Naive thymus-derived CD4-positive, alpha-beta T cell (primary cell): ENCODE measurements around the gene CCDC167. TPM values are rescaled to one million over a fixed set of nuclear protein-coding genes. Genes with fewer than 3 reads are reported as not detected.

ENCODE experiments used
- ATAC-seq: fragments of 150-1000 bp; cut with Tn5 transposase; 2 replicates; pipeline ENCODE4 v1.10.0; 2021; ENCODE audit warnings: mild to moderate bottlenecking, moderate library complexity
- CTCF ChIA-PET: fragments of 350-600 bp; sonication (Branson Sonifier 250); formaldehyde crosslinking; loops from one replicate; lab custom pipeline; 2021; ENCODE audit warnings: antibody characterized with exemption; lab: Charles Lee
- POLR2A ChIA-PET: fragments of 350-600 bp; sonication (Branson Sonifier 250); formaldehyde crosslinking; loops from one replicate; lab custom pipeline; 2021; ENCODE audit warnings: antibody characterized with exemption, inconsistent platforms; lab: Charles Lee
- DNase-seq, 9 donors: peaks; one replicate each; pipeline versions ENCODE4 v3.0.0 to v3.0.0-alpha.2; 2020 to 2022; ENCODE audit warnings: mixed read lengths in 1 of 9
- H3K27ac ChIP-seq: one replicate; pipeline ENCODE4 v1.7.0; 2013; ENCODE audit warnings: mild to moderate bottlenecking, low read depth, low read length, moderate library complexity
- H3K27me3 ChIP-seq, 2 donors: one replicate each; pipeline ENCODE4 v1.7.0; 2013; ENCODE audit warnings: low read length in 2 of 2, mild to moderate bottlenecking in 2 of 2, moderate library complexity in 2 of 2; ENCODE audit not compliant: control insufficient read depth in 2 of 2, insufficient read depth in 2 of 2
- H3K36me3 ChIP-seq, 3 experiments: 1 replicate in 2 of 3; 2 replicates in 1 of 3; pipeline ENCODE4 v1.7.0; 2013; ENCODE audit warnings: low read length in 3 of 3, mild to moderate bottlenecking in 3 of 3, moderate library complexity in 1 of 3; ENCODE audit not compliant: insufficient read depth in 3 of 3, control insufficient read depth in 2 of 3
- H3K4me1 ChIP-seq, 2 donors: one replicate each; pipeline ENCODE4 v1.7.0; 2013; ENCODE audit warnings: low read length in 2 of 2, mild to moderate bottlenecking in 2 of 2, moderate library complexity in 1 of 2; ENCODE audit not compliant: control insufficient read depth in 2 of 2, insufficient read depth in 2 of 2
- H3K4me3 ChIP-seq: 2 replicates; pipeline ENCODE4 v1.7.0; 2013; ENCODE audit warnings: mild to moderate bottlenecking, low read length
- H3K9me3 ChIP-seq, 3 experiments: 1 replicate in 2 of 3; 2 replicates in 1 of 3; pipeline ENCODE4 v1.7.0; 2013; ENCODE audit warnings: low read length in 3 of 3; ENCODE audit not compliant: control insufficient read depth in 2 of 3
- H3K27ac Mint-ChIP-seq, 9 donors: one replicate each; pipeline ENCODE4 v1.8.0; 2020 to 2022; ENCODE audit warnings: mixed read lengths in 9 of 9, mild to moderate bottlenecking in 8 of 9, moderate library complexity in 5 of 9, inconsistent platforms in 2 of 9
- H3K27me3 Mint-ChIP-seq, 5 donors: one replicate each; pipeline ENCODE4 v1.8.0; 2021 to 2022; ENCODE audit warnings: mixed read lengths in 5 of 5, mild to moderate bottlenecking in 1 of 5
- H3K36me3 Mint-ChIP-seq, 5 donors: one replicate each; pipeline ENCODE4 v1.8.0; 2020 to 2022; ENCODE audit warnings: mixed read lengths in 5 of 5, mild to moderate bottlenecking in 3 of 5, inconsistent platforms in 1 of 5
- H3K4me1 Mint-ChIP-seq, 7 donors: one replicate each; pipeline ENCODE4 v1.8.0; 2020 to 2022; ENCODE audit warnings: mixed read lengths in 7 of 7, mild to moderate bottlenecking in 3 of 7, inconsistent platforms in 1 of 7
- H3K4me3 Mint-ChIP-seq, 10 donors: one replicate each; pipeline ENCODE4 v1.8.0; 2020 to 2022; ENCODE audit warnings: mild to moderate bottlenecking in 10 of 10, mixed read lengths in 10 of 10, moderate library complexity in 6 of 10, inconsistent platforms in 2 of 10
- H3K9me3 Mint-ChIP-seq, 11 donors: one replicate each; pipeline ENCODE4 v1.8.0; 2020 to 2022; ENCODE audit warnings: mixed read lengths in 11 of 11, mild to moderate bottlenecking in 4 of 11, inconsistent platforms in 1 of 11, moderate library complexity in 1 of 11
- intact Hi-C, 2 donors: fragments of 100-400 bp; cut with micrococcal nuclease; formaldehyde crosslinking; loops; one replicate each; pipeline ENCODE4 v1.15.1; 2023
- polyA plus RNA-seq, 2 donors: library from polyadenylated mRNA; unstranded; fragments of 300-500 nt; fragmentation: Illumina TruSeq; gene quantifications; one replicate each; pipeline ENCODE4 v1.2.3, GENCODE V29; 2021
- total RNA-seq, 6 experiments: library from RNA in 5 of 6; stranded (reverse) in 5 of 6; gene quantifications; 1 replicate in 5 of 6; 2 replicates in 1 of 6; pipeline ENCODE4 v1.2.3 and lab custom pipeline; 2021 to 2026

Gene CCDC167
- total and polyA plus RNA-seq, 7 experiments from 2014 or later: 13.8 to 95.5 (median 23.5) TPM

DNA sequence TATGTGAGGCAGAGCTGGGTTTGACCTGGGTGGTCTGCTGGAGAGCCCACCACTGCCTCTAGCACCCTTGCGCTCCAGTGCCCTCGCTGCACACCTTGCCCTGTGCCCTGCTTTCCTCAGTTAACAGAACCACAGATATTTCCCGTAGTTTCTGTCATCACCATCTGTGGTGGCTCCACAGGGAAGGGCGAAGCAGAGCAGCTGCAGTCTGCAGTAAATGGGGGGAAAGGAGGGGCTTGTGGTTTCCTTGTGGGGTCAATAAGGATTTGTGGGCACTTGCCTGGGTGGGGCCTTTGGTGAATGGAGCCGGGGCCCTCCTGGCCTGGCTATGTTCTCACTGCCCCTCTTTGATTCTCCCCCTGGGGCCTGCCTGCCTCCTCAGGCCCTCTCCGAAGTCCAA is 21.2 kb upstream of the CCDC167 start:
- peaks cover 0 to 11% (median 3%) of the 10 kb centered on the region in 5 donors for H3K36me3 Mint-ChIP-seq
- POLR2A ChIA-PET: no interaction called here
- H3K4me1 ChIP-seq: peaks cover 31 to 55% of the 10 kb centered on the region in 2 donors
- ATAC-seq (no peak), DNase-seq (no peak)
- H3K27me3 Mint-ChIP-seq: peaks cover 0 to 8% (median 0%) of the 10 kb centered on the region in 5 donors
- H3K27me3 ChIP-seq: no peaks in the 10 kb centered on the region
- CTCF ChIA-PET: no interaction called here
- no peaks in the 10 kb centered on the region for H3K9me3 ChIP-seq
- intact Hi-C loops: no loop called here
- H3K4me3 Mint-ChIP-seq: no peak overlapping the region
- H3K9me3 Mint-ChIP-seq: no peaks in the 10 kb centered on the region
- no peaks in the 10 kb centered on the region for H3K36me3 ChIP-seq
- no peak overlapping the region for H3K4me3 ChIP-seq
- peaks cover 31 to 69% (median 58%) of the 10 kb centered on the region in 7 donors for H3K4me1 Mint-ChIP-seq
- peak overlapping the region in 1 of 9 donors; percentile 2 for H3K27ac Mint-ChIP-seq
- no peak overlapping the region for H3K27ac ChIP-seq

DNA sequence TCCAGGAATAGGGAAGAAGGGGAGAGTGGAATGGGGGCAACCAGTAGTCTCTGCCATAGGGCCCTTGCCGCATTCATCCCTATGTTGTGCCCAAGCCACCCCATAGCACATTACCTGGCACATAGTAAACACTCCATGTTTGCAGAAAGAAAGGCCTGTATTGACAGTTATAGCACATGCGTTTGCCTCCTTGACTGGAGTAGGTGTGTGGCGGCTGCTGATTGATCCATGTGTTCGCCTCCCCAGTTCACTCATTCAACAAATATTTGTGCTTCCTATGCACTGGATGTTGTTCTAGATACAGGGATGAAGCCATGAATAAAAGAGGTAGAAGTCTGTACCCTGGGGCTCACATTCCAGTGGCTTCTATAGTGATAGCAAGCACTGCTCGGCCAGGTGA is 19.8 kb upstream of the CCDC167 start:
- Histone ChIP-seq H3K27me3 (no peaks in the 10 kb centered on the region), H3K4me3 (no peak overlapping the region), H3K4me1 (peaks cover 45 to 69% of the 10 kb centered on the region in 2 donors), H3K36me3 (no peaks in the 10 kb centered on the region), H3K9me3 (no peaks in the 10 kb centered on the region), H3K27ac (no peak overlapping the region)
- DNase-seq (no peak), ATAC-seq (no peak)
- ChIA-PET POLR2A (interaction anchor here (1.0 to 12.3 kb wide), 3 partner anchors 12 to 43 kb away, joined by 3 to 376 read pairs (median 4); partner anchors contain the start of gene CCDC167), CTCF (interaction anchor here (1.2 kb wide), 1 partner anchor 46 kb away, joined by 3 read pairs; no protein-coding TSS in a partner anchor)
- peak overlapping the region in 6 of 10 donors; percentile 27 to 85 (median 82) for H3K4me3 Mint-ChIP-seq
- intact Hi-C loops: loop anchor here in 1 of 2 donors (5.0 to 10.0 kb wide), 2 partner anchors 347 to 1075 kb away; partner anchors contain the start of genes KCTD20, PIM1 and PXT1
- H3K27me3 Mint-ChIP-seq: no peaks in the 10 kb centered on the region
- H3K36me3 Mint-ChIP-seq: peaks cover 0 to 11% (median 3%) of the 10 kb centered on the region in 5 donors
- no peaks in the 10 kb centered on the region for H3K9me3 Mint-ChIP-seq
- H3K4me1 Mint-ChIP-seq: peaks cover 33 to 69% (median 57%) of the 10 kb centered on the region in 7 donors
- peak overlapping the region in 6 of 9 donors; percentile 28 to 98 (median 83) for H3K27ac Mint-ChIP-seq

- no peak for ATAC-seq
- H3K9me3 ChIP-seq: no peaks in the 10 kb centered on the region
- intact Hi-C loops: loop anchor here in 1 of 2 donors (5.0 to 10.0 kb wide), 2 partner anchors 346 to 1073 kb away; partner anchors contain the start of genes KCTD20, PIM1 and PXT1
- no peaks in the 10 kb centered on the region for H3K27me3 Mint-ChIP-seq
- H3K4me3 ChIP-seq: peak overlapping the region; percentile 55
- H3K9me3 Mint-ChIP-seq: no peaks in the 10 kb centered on the region
- ChIA-PET POLR2A (interaction anchor here (0.6 to 12.3 kb wide), 6 partner anchors 8 to 80 kb away, joined by 4 to 376 read pairs (median 9); partner anchors contain the start of gene CCDC167), CTCF (interaction anchor here (3.2 to 3.9 kb wide), 3 partner anchors 15 to 32 kb away, joined by 15 to 54 read pairs (median 20); partner anchors contain the start of gene CCDC167)
- peaks cover 59 to 83% of the 10 kb centered on the region in 2 donors for H3K4me1 ChIP-seq
- H3K27ac ChIP-seq: peak overlapping the region; percentile 97
- peak overlapping the region; percentile 92 to 99 (median 97) for H3K27ac Mint-ChIP-seq
- H3K4me1 Mint-ChIP-seq: peaks cover 42 to 78% (median 70%) of the 10 kb centered on the region in 7 donors
- H3K36me3 ChIP-seq: no peaks in the 10 kb centered on the region
- peak overlapping the region; percentile 31 to 93 (median 84) for H3K4me3 Mint-ChIP-seq
- H3K27me3 ChIP-seq: no peaks in the 10 kb centered on the region
- peaks cover 0 to 11% (median 3%) of the 10 kb centered on the region in 5 donors for H3K36me3 Mint-ChIP-seq
- no peak for DNase-seq
These were observed 18.4 kb upstream of the CCDC167 start for GRCh38 chr6:37518116-37518515.

- H3K4me3 ChIP-seq: peak overlapping the region; percentile 55
- H3K4me1 ChIP-seq: peaks cover 66 to 85% of the 10 kb centered on the region in 2 donors
- H3K27me3 Mint-ChIP-seq: no peaks in the 10 kb centered on the region
- H3K36me3 ChIP-seq: no peaks in the 10 kb centered on the region
- peak overlapping the region; percentile 97 for H3K27ac ChIP-seq
- H3K27me3 ChIP-seq: no peaks in the 10 kb centered on the region
- CTCF ChIA-PET: interaction anchor here (1.2 to 3.9 kb wide), 7 partner anchors 14 to 48 kb away, joined by 3 to 54 read pairs (median 12); partner anchors contain the start of gene CCDC167
- peak; percentile 71 for ATAC-seq
- intact Hi-C loops: loop anchor here (1.0 to 10.0 kb wide), 10 partner anchors 15 to 1073 kb away; partner anchors contain the start of genes KCTD20 (in 1 of the 2), MTCH1 (in 1 of the 2), PIM1 (in 1 of the 2) and PXT1 (in 1 of the 2)
- H3K9me3 Mint-ChIP-seq: no peaks in the 10 kb centered on the region
- H3K9me3 ChIP-seq: no peaks in the 10 kb centered on the region
- DNase-seq: peak; percentile 22 to 89 (median 84)
- POLR2A ChIA-PET: interaction anchor here (0.6 to 12.3 kb wide), 11 partner anchors 8 to 413 kb away, joined by 3 to 376 read pairs (median 6); partner anchors contain the start of genes CCDC167 and MDGA1
- H3K4me3 Mint-ChIP-seq: peak overlapping the region; percentile 75 to 93 (median 84)
- peaks cover 0 to 8% (median 2%) of the 10 kb centered on the region in 5 donors for H3K36me3 Mint-ChIP-seq
- H3K4me1 Mint-ChIP-seq: peaks cover 49 to 80% (median 74%) of the 10 kb centered on the region in 7 donors
- peak overlapping the region; percentile 92 to 99 (median 97) for H3K27ac Mint-ChIP-seq
These were observed 17.7 kb upstream of the CCDC167 start for GRCh38 chr6:37517411-37517812.

DNA sequence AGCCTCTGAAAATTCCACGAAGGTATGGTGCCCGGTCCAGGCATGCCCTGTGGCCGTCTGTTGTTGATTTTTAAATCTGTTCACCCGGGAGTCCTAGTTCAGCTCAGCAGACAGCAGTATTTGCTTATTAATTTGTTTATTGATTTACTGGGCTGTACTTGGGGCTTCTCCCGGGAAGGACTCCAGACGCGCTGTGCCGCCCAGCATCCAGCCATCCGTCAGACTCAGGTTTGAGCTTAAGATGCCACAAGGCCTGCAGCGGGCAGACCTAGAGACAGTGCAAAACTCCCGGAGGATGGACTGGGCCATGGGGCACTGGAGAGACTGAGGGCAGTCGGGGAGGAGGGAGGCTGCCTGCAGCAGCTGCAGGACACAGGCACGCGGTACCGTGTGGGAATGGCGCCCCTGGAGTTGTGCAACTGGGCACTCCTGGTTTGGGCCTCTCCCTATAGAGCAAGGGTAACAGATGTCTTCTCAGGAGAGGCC is 17.3 kb upstream of the CCDC167 start:
- H3K4me3 ChIP-seq: peak overlapping the region; percentile 55
- ATAC-seq: peak; percentile 1

More for the DNA sequence above, 17.3 kb upstream of the CCDC167 start:
- H3K27ac Mint-ChIP-seq: peak overlapping the region; percentile 92 to 99 (median 97)
- Histone ChIP-seq H3K27me3 (no peaks in the 10 kb centered on the region), H3K36me3 (no peaks in the 10 kb centered on the region), H3K27ac (peak overlapping the region; percentile 97), H3K9me3 (no peaks in the 10 kb centered on the region), H3K4me1 (peaks cover 70 to 85% of the 10 kb centered on the region in 2 donors)
- ChIA-PET POLR2A (interaction anchor here (0.6 to 12.3 kb wide), 15 partner anchors 9 to 413 kb away, joined by 3 to 376 read pairs (median 7); partner anchors contain the start of genes CCDC167, CMTR1 and MDGA1), CTCF (interaction anchor here (0.8 to 3.9 kb wide), 10 partner anchors 10 to 191 kb away, joined by 3 to 54 read pairs (median 6); partner anchors contain the start of gene CCDC167)
- peak in 1 of 9 donors; percentile 42 for DNase-seq
- no peaks in the 10 kb centered on the region for H3K27me3 Mint-ChIP-seq
- H3K9me3 Mint-ChIP-seq: no peaks in the 10 kb centered on the region
- peaks cover 49 to 82% (median 76%) of the 10 kb centered on the region in 7 donors for H3K4me1 Mint-ChIP-seq
- peaks cover 0 to 6% (median 0%) of the 10 kb centered on the region in 5 donors for H3K36me3 Mint-ChIP-seq
- peak overlapping the region; percentile 75 to 93 (median 84) for H3K4me3 Mint-ChIP-seq
- intact Hi-C loops: loop anchor here (1.0 to 10.0 kb wide), 15 partner anchors 9 to 1072 kb away; partner anchors contain the start of genes CMTR1 (in 1 of the 2), KCTD20 (in 1 of the 2), MDGA1 (in 1 of the 2) and MTCH1 (in 1 of the 2)
